ENCODE data around the gene ITFG1.

The ITFG1 gene

DNA sequence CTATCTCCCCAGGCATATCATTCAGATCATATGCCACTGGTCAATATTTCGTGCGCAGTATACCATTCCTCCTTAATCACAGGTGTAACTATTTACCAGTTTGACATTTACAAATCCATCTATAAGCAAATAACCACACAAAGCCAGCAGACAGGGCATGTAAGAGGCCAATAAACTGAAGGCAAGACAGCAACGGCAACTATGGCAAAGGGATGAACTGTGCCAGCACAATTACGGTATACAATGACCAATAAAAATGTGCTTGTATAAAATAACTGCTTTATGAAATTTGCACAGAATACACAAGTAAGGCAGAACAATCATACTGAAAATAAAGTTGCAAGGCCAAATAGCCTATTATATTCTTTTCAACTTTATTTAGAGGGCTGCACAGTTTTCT lies 326.3 kb downstream of the ITFG1 start:
- in situ Hi-C loops (cut with MboI; ENCODE audit: low sequenced_read_pairs, unreplicated experiment) = loop anchor here (25.0 kb wide), 1 partner anchor 172 kb away; the partner anchor contains the start of gene DNAJA2

DNA sequence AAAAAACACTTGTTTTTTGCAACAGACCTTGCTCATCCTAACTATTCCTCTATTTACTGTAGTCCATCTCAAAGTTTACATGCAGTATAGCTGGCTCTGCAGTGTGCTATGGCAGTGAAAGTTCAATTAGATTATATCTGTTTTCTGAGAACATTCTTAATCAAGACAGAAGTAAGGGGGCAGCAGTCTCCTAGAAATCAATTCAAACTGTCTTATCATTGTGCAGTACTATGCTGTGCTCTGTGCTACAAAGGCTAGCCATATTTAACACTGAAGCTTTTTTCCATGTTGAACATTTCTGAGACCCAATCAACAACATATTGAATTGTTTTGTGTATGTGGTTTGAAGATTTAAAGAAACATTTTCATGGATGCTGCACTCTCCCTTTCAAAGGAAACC lies 328.6 kb downstream of the ITFG1 start:
- in situ Hi-C loops (cut with MboI; ENCODE audit: low sequenced_read_pairs, unreplicated experiment) = loop anchor here (25.0 kb wide), 1 partner anchor 170 kb away; the partner anchor contains the start of gene DNAJA2
- no peak for DNase-seq (ENCODE audit: low spot score)
- TF ChIP-seq, protein P1, sequence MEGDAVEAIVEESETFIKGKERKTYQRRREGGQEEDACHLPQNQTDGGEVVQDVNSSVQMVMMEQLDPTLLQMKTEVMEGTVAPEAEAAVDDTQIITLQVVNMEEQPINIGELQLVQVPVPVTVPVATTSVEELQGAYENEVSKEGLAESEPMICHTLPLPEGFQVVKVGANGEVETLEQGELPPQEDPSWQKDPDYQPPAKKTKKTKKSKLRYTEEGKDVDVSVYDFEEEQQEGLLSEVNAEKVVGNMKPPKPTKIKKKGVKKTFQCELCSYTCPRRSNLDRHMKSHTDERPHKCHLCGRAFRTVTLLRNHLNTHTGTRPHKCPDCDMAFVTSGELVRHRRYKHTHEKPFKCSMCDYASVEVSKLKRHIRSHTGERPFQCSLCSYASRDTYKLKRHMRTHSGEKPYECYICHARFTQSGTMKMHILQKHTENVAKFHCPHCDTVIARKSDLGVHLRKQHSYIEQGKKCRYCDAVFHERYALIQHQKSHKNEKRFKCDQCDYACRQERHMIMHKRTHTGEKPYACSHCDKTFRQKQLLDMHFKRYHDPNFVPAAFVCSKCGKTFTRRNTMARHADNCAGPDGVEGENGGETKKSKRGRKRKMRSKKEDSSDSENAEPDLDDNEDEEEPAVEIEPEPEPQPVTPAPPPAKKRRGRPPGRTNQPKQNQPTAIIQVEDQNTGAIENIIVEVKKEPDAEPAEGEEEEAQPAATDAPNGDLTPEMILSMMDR (IDR thresholded peaks at IDR 0.05; ENCODE audit: borderline replicate concordance, control extremely low read depth, extremely low read depth, insufficient read depth, missing control alignments) = no peak

More for the DNA sequence above, 326.3 kb downstream of the ITFG1 start:
- DNase-seq (ENCODE audit: low spot score) = no peak
- TF ChIP-seq, protein P1 (IDR thresholded peaks at IDR 0.05; ENCODE audit: borderline replicate concordance, control extremely low read depth, extremely low read depth, insufficient read depth, missing control alignments) = no peak

DNA sequence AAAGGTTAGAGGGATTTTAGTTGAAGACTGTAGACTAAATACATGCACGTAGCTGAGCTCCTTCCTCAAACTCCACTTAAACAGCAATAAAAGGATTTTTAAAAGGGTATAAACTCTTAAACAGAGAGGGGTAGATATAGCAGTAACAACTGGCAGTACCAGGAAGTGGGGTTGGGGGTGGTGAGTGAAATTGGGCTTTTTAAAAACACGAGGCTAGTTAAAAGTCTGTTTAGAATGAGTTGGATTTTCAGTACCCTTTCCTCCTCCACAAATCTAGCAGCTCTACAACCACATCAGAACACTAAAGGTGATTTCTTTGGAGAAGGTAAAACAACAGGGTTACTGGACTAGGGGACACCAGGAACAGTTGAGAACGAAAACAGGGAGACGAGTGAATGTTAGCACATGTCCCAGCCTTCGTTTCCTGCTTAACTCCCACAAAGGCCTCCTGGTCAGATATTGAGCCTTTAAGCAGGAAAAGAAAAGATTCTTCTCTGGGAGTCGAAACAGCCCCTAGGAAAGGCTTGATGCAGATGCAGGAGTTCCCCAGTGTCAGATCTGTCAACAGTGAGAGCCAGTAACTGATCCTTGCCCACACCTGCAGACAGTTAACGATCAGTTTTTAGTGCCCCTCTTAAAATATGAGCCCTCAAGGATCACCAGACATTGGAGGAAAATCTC lies 331.0 kb downstream of the ITFG1 start:
- no peak for DNase-seq (ENCODE audit: low spot score)
- TF ChIP-seq, protein P1 (IDR thresholded peaks at IDR 0.05; ENCODE audit: borderline replicate concordance, control extremely low read depth, extremely low read depth, insufficient read depth, missing control alignments) = no peak
- in situ Hi-C loops (cut with MboI; ENCODE audit: low sequenced_read_pairs, unreplicated experiment) = loop anchor here (25.0 kb wide), 1 partner anchor 168 kb away; the partner anchor contains the start of gene DNAJA2

DNA sequence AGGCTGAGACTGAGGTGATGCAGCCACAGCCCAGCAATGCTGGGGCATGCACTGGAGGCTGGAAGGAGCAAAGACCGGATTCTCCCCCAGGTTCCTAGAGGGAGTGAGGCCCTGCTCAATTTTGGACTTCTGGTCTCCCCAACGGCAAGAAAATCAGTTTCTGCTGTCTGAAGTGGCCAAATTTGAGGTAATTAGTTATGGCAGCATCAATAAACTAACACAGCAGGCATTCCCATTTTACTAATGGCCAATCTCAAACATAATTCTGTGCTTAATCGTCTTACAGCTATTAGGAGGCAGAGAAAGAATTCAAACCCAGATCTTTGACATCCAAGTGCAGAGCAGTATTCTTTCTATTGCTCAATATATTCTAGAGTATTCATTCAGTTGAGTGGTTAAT lies 333.3 kb downstream of the ITFG1 start:
- in situ Hi-C loops (cut with MboI; ENCODE audit: low sequenced_read_pairs, unreplicated experiment) = loop anchor here (25.0 kb wide), 1 partner anchor 165 kb away; the partner anchor contains the start of gene DNAJA2
- DNase-seq (ENCODE audit: low spot score) = no peak
- TF ChIP-seq, protein P1 (IDR thresholded peaks at IDR 0.05; ENCODE audit: borderline replicate concordance, control extremely low read depth, extremely low read depth, insufficient read depth, missing control alignments) = no peak

DNA sequence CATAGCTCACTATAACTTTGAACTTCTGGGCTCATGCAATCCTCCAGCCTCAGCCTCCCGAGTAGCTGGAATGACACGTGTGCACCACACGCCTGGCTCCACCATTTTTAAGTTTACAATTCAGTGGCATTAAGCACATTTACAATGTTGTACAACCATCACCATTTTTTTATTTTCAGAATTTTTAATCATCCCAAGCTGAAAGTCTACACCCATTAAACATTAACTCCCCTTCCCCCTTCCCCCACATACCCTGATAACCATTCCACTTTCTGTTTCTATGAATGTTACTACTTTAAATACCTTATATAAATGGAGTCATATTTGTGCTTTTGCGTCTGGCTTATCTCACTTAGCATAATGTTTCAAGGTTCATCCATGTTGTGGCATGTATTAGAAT lies 335.1 kb downstream of the ITFG1 start:
- TF ChIP-seq, protein P1 (IDR thresholded peaks at IDR 0.05; ENCODE audit: borderline replicate concordance, control extremely low read depth, extremely low read depth, insufficient read depth, missing control alignments) = no peak
- in situ Hi-C loops (cut with MboI; ENCODE audit: low sequenced_read_pairs, unreplicated experiment) = loop anchor here (25.0 kb wide), 1 partner anchor 163 kb away; the partner anchor contains the start of gene DNAJA2
- no peak for DNase-seq (ENCODE audit: low spot score)

DNA sequence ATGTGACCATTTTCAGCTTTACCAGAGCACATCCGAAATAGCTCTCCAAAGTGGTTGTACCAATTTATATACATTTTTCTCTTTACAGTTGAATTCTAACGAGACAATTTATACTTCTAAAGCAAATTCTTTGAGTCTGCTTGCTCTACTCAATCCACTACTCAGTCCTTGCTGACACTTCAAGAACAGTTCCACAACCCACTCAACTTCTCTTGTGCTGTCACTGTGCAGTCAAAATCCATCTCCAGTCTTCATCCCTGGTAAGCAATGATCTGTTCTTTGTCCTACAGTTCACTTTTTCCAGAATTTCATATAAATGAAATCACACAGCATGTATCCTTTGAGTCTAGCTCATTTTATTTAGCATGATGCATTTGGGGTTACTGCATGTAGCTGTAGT lies 347.7 kb downstream of the ITFG1 start:
- TF ChIP-seq, protein P1 (IDR thresholded peaks at IDR 0.05; ENCODE audit: borderline replicate concordance, control extremely low read depth, extremely low read depth, insufficient read depth, missing control alignments) = no peak
- in situ Hi-C loops (cut with MboI; ENCODE audit: low sequenced_read_pairs, unreplicated experiment) = loop anchor here (10.0 kb wide), 1 partner anchor 58 kb away; no protein-coding TSS in a partner anchor
- no peak for DNase-seq (ENCODE audit: low spot score)

All from GM13976 (cell line).